OCI-LY1 (cell line): Measurements from ENCODE around the gene TCEANC.

Experiments
- H2AFZ ChIP-seq: fragments of 200-600 bp; sonication (generic), shearing (Covaris generic); 2 replicates; pipeline ENCODE4 v1.6.0; 2014; ENCODE audit warnings: antibody characterized with exemption, mild to moderate bottlenecking, low read length
- H3F3A ChIP-seq: fragments of 200-600 bp; sonication (generic), shearing (Covaris generic); 2 replicates; pipeline ENCODE4 v1.6.0; 2014; ENCODE audit warnings: mild to moderate bottlenecking, antibody characterized with exemption, low read length, moderate library complexity; ENCODE audit not compliant: insufficient read depth
- H3K27ac ChIP-seq: fragments of 200-600 bp; sonication (generic); 2 replicates; pipeline ENCODE4 v1.5.1; 2014; ENCODE audit warnings: low read length, mixed run types, mild to moderate bottlenecking, low read depth; ENCODE audit not compliant: poor library complexity, severe bottlenecking
- H3K27me3 ChIP-seq: fragments of 200-600 bp; sonication (generic); 2 replicates; pipeline ENCODE4 v1.6.0; 2014; ENCODE audit warnings: antibody characterized with exemption, mild to moderate bottlenecking, low read length, moderate library complexity; ENCODE audit not compliant: insufficient read depth
- H3K36me3 ChIP-seq: fragments of 200-600 bp; sonication (generic); 2 replicates; pipeline ENCODE4 v1.6.1; 2014; ENCODE audit warnings: mild to moderate bottlenecking, antibody characterized with exemption, low read length, moderate library complexity, mixed read lengths; ENCODE audit not compliant: insufficient read depth
- H3K4me1 ChIP-seq: fragments of 200-600 bp; sonication (generic); 2 replicates; pipeline ENCODE4 v1.5.1; 2014; ENCODE audit warnings: mild to moderate bottlenecking, low read length, moderate library complexity; ENCODE audit not compliant: insufficient read depth, severe bottlenecking
- H3K4me2 ChIP-seq: fragments of 200-600 bp; sonication (generic), shearing (Covaris generic); 2 replicates; pipeline ENCODE4 v1.6.1; 2014; ENCODE audit warnings: low read length
- H3K4me3 ChIP-seq: fragments of 200-600 bp; sonication (generic); 2 replicates; pipeline ENCODE4 v1.5.1; 2014; ENCODE audit warnings: low read length, low read depth, mild to moderate bottlenecking, mixed read lengths; ENCODE audit not compliant: poor library complexity, severe bottlenecking
- H3K79me2 ChIP-seq: fragments of 200-600 bp; shearing (Covaris generic); 2 replicates; pipeline ENCODE4 v1.6.1; 2016; ENCODE audit warnings: mixed run types, low read length, mixed read lengths; ENCODE audit not compliant: insufficient read depth
- H3K9ac ChIP-seq: fragments of 200-600 bp; sonication (generic), shearing (Covaris generic); 2 replicates; pipeline ENCODE4 v1.6.1; 2014; ENCODE audit warnings: mild to moderate bottlenecking, low read length, mixed read lengths
- H3K9me2 ChIP-seq: fragments of 200-600 bp; sonication (generic), shearing (Covaris generic); 2 replicates; pipeline ENCODE4 v1.6.1; 2014; ENCODE audit warnings: low read depth, mild to moderate bottlenecking, low read length, mixed read lengths
- H3K9me3 ChIP-seq: fragments of 200-600 bp; shearing (Covaris generic); 2 replicates; pipeline ENCODE4 v1.6.1; 2014; ENCODE audit warnings: low read length, mixed read lengths
- H4K20me1 ChIP-seq: fragments of 200-600 bp; sonication (generic), shearing (Covaris generic); 2 replicates; pipeline ENCODE4 v1.6.0; 2016; ENCODE audit warnings: mild to moderate bottlenecking, low read length; ENCODE audit not compliant: insufficient read depth
- CTCF ChIP-seq: fragments of 200-600 bp; sonication (generic), shearing (Covaris generic); IDR thresholded peaks from 2 replicates; pipeline ENCODE4 v1.5.1; 2017; ENCODE audit warnings: mild to moderate bottlenecking, antibody characterized with exemption, low read length, moderate library complexity, mixed read lengths
- EZH2 ChIP-seq: fragments of 200-600 bp; sonication (generic), shearing (Covaris generic); IDR thresholded peaks from 2 replicates; pipeline ENCODE4 v1.8.0; 2017; ENCODE audit warnings: borderline replicate concordance, mixed run types, mild to moderate bottlenecking, antibody characterized with exemption, low read length, moderate library complexity, mixed read lengths

Gene TCEANC

GRCh38 chrX:13651150-13651549 is 1.8 kb upstream of the TCEANC start:
- H3K36me3 ChIP-seq: peaks cover 4% of the 10 kb centered on the region; the same call in 1 of the 2 replicates
- no peak overlapping the region for H3K4me2 ChIP-seq
- peaks cover 17% of the 10 kb centered on the region for H3K4me1 ChIP-seq
- no peaks in the 10 kb centered on the region for H3F3A ChIP-seq
- TF ChIP-seq CTCF: no peak
- TF ChIP-seq EZH2: no peak
- H3K9me2 ChIP-seq: no peaks in the 10 kb centered on the region
- no peaks in the 10 kb centered on the region for H3K9me3 ChIP-seq
- no peak overlapping the region for H3K27ac ChIP-seq
- no peaks in the 10 kb centered on the region for H3K27me3 ChIP-seq
- H3K4me3 ChIP-seq: no peak overlapping the region
- H4K20me1 ChIP-seq: no peaks in the 10 kb centered on the region
- H3K79me2 ChIP-seq: no peaks in the 10 kb centered on the region
- no peak overlapping the region for H2AFZ ChIP-seq
- no peak overlapping the region for H3K9ac ChIP-seq

DNA sequence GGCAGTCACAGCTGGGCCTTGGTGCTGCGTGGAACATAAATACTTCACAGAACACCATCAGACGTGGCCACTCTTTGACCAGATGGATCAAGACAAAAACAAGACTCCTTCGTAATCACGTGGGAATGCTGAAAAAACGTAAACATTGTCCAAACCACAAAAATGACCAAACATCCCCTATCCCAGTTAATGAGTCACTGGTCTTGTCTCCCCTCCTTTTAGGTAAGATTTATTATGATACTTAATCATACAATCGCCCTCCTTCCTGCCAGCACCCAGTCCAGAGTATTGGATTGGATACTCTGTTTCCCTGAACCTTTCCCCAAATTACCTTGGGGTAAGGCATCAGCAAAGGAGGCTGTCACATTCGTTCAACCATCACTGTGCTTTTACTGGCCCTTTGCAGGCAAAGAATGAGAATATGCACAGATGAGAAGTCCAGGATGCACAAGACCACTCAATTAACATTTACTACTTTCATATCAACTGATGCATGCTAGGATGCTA is 601 bp upstream of the TCEANC start:
- Histone ChIP-seq H4K20me1 (no peaks in the 10 kb centered on the region), H3K27me3 (no peaks in the 10 kb centered on the region), H3K36me3 (peaks cover 4% of the 10 kb centered on the region; the same call in 1 of the 2 replicates), H3K4me3 (peak overlapping the region; percentile 64), H3K9ac (peak overlapping the region; percentile 84), H3K4me1 (peaks cover 17% of the 10 kb centered on the region), H3F3A (no peaks in the 10 kb centered on the region), H3K9me2 (no peaks in the 10 kb centered on the region), H2AFZ (peak overlapping the region; percentile 73; the same call in 1 of the 2 replicates), H3K9me3 (no peaks in the 10 kb centered on the region), H3K79me2 (no peaks in the 10 kb centered on the region), H3K27ac (peak overlapping the region; percentile 83), H3K4me2 (peak overlapping the region; percentile 99)
- TF ChIP-seq CTCF (no peak), EZH2 (no peak)

DNA sequence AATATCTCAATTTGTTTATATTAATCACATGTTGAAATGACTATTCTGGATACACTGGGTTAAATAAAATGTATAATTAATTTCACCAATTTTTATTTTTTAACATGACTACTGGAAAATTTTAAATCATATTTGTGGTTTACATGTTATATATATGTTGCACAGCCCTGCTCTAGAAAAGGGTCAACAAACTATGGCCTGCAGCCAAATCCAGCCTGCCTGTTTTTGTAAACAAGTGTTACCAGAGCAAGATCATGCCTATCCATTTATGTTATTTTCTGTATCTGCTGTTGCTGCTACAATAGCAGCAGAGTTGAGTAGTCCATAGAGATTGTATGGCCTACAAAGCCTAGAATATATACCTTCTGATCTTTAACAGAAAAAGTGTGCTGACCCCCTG is 1.2 kb downstream of the TCEANC start:
- no peaks in the 10 kb centered on the region for H3K9me2 ChIP-seq
- no peak overlapping the region for H2AFZ ChIP-seq
- no peak for TF ChIP-seq EZH2
- no peak for TF ChIP-seq CTCF
- no peaks in the 10 kb centered on the region for H4K20me1 ChIP-seq
- H3K4me1 ChIP-seq: peaks cover 24% of the 10 kb centered on the region
- no peaks in the 10 kb centered on the region for H3K79me2 ChIP-seq
- peaks cover 4% of the 10 kb centered on the region; the same call in 1 of the 2 replicates for H3K36me3 ChIP-seq
- H3F3A ChIP-seq: no peaks in the 10 kb centered on the region
- H3K4me3 ChIP-seq: peak overlapping the region; percentile 64
- peak overlapping the region; percentile 97 for H3K4me2 ChIP-seq
- H3K27me3 ChIP-seq: no peaks in the 10 kb centered on the region
- H3K9ac ChIP-seq: peak overlapping the region; percentile 72
- H3K9me3 ChIP-seq: no peaks in the 10 kb centered on the region
- peak overlapping the region; percentile 83 for H3K27ac ChIP-seq
